Posterior cingulate gyrus (tissue), 11 donors: ENCODE results near the gene PALM2AKAP2.

ENCODE experiments used
- DNase-seq, 10 donors: peaks; one replicate each; pipeline versions ENCODE4 v3.0.0 to v3.0.0-alpha.2; 2020 to 2021; ENCODE audit warnings: mixed read lengths in 3 of 10
- intact Hi-C: fragments of 100-400 bp; cut with DNase I; formaldehyde crosslinking; loops from one replicate; pipeline ENCODE4 v1.15.1; 2023

Gene PALM2AKAP2

DNA sequence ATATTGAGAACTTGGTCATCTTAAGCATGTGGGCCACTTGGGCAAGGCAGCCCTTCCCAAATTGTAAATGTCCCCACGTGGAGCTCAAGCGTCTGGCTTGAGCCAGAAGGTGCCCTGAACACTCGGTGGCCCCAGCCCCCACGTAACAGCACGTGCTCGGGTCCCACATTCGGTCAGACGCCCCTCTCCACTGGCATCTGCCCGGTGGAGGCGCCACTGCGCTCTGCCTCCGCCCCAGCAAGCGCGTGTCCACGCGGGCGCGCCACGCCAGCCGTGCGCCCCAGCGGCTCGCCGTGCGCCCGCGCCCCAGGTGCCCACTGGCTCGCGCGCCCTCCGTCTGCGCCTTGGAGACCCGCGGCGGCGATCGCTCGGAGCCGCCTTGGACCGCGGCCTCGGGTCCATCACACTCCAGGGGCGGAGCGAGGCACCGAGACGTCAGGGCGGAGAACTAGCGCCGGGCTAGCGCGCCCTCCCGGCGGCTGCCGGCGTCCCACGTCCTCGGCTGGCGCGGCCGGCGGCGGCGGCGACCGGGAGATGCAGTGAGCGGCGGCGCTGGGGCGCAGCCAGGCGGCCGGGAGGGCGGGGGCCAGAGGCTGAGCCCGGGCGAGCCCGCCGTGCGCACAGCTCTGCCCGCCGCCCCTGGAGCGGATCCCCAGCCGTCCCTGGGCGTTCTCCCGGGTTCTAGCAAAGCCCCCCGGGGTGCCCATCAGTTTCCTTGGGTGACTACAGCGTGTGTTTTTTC is at the start of gene PALM2AKAP2:
TSS of gene PALM2AKAP2 (plus strand) at position 488 of the 742 bp plus-strand sequence. CDS start 291 bp downstream, outside the sequence.
- intact Hi-C loops = no loop called here
- DNase-seq = peak; percentile 40 to 95 (median 60)

DNA sequence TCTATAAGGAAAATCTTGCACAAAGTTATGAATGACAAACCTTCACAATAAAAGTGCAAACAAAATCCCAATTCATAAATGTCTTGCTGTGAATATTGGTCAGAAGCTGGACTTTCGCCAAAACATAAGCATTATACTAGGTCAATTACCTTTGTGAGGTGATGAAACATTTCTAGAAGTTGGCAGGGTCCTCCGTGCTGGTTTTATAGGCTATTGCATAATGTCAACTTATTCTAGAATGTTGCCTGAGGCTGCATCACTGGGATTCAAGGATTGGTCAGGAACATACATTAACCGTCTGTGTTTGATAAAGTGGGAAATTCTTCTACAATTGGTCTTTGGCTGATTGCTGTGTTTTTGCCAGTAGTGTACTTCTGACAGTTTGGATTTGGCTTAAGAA is 49.8 kb upstream of the PALM2AKAP2 start:
- no peak for DNase-seq
- intact Hi-C loops = no loop called here

DNA sequence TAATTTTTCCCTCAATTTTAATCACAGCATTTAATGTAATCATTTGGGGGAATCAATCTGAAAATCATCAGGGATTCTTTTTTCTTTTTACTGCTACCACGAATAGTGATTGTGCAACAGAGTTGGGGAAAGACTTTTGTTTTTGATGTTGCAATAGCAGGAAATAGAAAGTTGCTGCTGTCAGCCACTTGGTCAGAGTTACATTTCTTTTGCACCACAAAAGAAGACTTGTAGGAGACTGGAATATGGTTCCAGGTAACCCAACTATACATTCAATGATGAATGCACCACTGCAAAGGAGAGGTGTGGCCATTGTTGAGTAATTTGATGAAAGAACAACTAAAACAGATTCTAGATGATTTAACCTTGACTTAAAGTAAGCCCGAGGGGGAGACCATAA is 46.3 kb upstream of the PALM2AKAP2 start:
- intact Hi-C loops = no loop called here
- no peak for DNase-seq

DNA sequence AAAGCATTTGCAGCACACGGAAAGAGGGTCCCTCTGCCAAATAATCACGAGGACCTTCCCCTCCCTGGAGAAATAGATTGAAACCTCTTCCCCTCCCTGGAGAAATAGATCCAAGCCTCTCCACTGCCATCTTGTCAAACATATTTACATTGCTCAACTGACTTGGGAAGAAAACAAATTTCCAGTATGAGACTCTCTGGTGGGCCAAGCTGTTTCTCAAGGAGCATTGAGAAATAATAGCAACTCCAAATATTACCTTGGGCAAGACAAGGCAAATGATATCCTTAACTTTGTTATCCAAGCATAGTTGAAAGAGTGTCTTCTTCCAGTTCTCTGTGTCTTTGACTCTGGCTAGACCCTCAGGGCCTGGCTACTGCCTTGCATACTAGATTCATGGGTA is 45.2 kb upstream of the PALM2AKAP2 start:
- intact Hi-C loops = no loop called here
- DNase-seq = no peak

DNA sequence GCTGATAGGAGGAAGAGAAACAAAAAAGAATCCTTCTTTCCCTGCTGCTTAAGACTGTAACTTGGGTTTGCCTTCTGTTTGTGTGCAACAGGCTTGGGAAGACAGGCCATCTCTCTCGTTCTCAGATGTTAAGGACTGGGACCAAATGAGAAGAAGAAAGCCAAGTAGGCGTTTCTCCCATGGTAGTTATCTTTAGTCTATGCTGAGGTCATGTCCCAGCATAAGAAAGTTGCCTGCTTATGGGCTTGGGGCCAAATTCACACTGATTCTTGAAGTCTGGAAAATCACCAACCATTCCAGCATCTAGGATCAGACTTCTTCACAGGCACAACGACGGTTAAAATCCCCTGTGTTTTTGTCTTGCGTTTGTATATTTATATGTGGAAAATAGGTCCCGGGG is 44.2 kb upstream of the PALM2AKAP2 start:
- no peak for DNase-seq
- intact Hi-C loops = no loop called here

DNA sequence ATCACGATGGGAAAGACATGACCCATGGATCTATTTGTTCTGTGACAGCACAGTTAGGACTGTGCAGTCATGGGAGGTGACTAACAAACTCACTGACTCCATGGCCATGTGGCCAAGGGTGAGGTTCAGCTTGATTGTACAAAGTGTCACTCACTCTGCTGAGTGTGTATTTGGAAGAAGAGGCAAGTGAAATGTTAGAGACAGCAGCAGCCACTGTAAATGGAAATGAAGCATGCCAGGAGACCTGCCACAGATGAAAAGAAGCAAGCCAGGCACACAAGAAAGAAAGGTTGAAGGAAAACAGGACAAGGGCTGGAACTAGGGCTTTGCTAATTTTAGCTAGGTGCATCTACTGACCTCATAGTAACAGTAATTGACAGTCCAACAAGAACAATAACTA is 42.7 kb upstream of the PALM2AKAP2 start:
- intact Hi-C loops = no loop called here
- no peak for DNase-seq

DNA sequence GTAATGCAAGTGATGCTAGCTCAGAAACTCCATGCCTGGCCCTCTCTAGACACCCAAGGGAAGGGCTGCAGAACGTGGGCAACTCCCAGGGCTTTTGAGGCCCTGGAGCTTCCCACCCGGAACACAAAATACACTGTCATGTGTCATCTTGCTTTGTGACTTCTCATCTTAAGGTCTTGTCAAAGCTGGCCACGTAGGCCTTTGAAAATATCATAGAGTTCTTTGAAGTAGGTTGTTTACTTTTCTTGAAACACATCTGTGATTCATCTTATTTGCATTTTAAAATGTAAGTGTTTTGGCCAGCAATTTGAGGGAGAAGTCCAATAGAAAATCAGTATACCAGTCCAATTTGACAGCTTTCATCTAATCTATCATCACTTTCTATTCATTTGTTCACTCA is 40.2 kb upstream of the PALM2AKAP2 start:
- intact Hi-C loops = no loop called here
- DNase-seq = no peak

DNA sequence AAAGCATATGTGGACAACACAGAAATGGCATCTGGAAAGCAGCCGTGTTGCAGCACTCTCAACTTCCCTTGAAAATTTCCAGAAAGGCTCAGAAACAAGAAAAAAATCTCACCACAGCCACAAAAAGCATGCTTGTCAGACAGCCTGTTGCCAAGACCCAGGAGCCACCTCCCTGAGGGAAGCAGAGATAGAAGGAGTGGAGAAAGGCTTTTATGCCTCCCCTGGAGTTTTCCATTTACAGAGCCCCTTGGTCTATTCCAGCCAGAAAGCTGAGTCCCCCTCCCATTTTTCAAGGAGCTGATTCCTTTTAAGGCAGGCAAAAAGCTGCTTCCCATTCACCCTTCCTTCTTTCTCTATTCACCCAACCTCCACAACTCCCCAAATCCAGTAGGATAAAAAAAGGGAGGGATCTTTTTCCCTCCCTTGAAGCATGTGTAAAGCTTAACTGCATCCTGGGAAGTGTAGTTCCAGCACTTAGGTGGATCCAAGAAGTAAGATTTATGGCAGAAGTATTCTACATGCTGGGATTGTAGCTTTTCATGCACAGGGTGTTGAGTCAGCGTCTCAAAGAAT is 37.1 kb upstream of the PALM2AKAP2 start:
- no peak for DNase-seq
- intact Hi-C loops = no loop called here

DNA sequence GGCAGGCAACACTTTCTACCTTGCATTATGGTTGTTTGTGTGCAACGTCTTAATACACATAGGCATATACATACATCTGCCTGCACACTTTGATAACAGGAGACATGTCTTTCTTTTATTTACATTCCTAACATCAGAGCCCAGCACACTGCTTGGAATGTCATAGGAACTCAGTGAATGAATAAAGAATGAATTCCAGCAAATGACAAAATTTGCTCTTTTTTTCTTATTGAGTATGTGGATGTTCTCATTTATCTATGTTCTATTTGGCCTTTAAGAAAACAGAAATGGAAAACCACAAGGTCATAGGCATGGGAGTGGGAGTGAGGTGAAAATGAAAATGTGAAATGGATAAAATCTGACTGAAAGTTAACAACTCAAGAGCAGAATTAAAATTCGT is 36.3 kb upstream of the PALM2AKAP2 start:
- intact Hi-C loops = no loop called here
- no peak for DNase-seq

DNA sequence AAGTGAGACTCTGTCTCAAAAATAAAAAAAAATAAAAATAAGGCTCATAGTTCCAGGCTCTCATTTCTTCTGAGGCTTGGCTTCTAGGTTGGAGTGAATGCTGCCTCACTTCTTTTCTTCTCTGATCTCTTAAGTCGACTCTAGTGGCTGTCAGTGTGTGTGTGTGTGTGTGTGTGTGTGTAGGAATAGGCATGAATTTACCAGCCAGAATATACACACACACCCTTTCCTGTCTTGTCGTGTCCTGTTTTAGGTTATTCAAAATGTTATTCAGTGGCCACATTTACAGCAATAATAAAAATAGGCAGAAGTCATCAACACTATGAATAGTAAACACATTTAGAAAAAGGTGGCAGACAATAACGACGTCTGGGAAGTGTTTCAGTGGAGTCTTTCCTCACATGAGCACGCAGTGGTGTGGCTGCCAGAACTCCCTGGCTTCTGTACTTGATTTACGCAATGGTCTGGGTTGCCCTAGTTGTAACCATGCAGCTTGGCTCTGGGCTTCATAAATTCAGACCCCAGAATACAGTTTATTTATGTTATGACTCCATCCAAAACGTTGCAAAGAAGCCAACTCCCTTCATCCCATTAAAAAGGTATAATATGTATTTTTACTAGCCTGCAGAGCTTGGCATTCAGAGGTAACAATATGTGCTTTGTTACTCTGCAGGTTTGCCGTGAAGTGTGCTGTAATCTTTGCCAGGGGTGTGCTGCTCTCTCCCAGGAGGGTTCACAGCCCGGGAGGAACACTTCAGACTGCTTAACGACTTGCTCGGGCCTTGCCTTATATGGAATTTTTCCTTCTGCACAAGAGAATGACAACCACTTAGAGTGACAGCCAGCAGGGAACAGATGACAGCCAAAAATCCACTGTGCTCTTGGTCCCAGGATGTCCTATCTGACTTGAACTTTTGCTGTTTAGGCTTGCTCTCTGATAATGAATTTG is 34.4 kb upstream of the PALM2AKAP2 start:
- peak in 1 of 10 donors; percentile 22 for DNase-seq
- intact Hi-C loops = no loop called here

DNA sequence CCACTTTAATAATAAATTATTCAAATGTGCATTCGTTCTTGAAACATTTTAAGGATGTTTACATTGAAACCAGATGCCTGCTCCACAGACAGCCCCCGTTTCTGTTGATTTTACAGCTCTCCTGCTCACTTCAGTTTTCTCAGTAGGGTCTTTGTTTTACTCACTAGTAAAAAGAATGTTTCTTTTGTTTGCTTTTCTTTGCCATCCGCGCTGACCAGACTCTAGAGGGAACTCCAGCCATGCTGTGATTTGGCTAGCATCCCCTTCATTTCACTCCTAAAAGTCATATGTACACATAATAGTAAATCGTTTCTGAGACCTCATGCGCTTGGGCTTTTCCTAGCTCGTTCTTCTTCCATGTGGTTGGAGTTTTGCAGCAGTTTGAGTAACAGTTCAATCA is 28.7 kb upstream of the PALM2AKAP2 start:
- peak in 1 of 10 donors; percentile 35 for DNase-seq
- intact Hi-C loops = no loop called here

DNA sequence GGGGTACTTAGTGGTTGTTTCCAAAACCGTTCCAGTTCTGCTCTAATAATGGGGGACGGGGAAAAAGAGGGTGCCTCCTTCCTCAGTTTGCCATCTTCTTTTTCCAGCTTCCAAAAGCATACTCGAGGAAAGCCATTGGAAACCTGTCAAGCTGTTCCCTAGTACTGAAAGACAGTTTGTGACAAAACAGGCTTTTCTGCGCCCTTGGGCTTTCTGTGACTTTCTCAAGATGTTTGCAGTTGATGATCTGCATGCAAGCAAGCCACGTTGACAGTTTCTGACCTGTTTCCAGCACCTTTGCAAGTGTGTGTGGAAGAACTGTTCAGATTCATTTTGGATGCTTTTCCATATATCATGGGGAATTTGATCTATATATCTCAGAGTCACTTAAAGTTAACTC is 26.7 kb upstream of the PALM2AKAP2 start:
- intact Hi-C loops = no loop called here
- DNase-seq = no peak

DNA sequence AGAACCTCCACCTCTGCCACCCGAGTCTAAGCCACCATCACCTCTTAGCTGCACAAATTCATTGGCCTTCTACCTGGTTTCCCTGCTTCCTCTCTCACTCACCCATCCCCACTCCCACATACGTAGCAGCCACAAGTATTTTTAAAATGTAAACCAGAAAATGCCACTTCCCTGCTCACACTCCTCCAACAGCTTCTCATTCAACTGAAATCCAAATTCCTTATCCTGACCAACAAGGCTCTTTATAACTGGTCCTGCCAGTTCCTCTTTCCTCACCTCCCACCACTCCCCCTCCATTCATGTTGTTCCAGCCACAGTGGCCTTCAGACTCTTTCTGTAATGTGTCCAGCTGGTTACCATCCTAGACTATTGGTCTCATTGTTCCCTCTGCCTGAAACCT is 25.0 kb upstream of the PALM2AKAP2 start:
- intact Hi-C loops = no loop called here
- DNase-seq = no peak

DNA sequence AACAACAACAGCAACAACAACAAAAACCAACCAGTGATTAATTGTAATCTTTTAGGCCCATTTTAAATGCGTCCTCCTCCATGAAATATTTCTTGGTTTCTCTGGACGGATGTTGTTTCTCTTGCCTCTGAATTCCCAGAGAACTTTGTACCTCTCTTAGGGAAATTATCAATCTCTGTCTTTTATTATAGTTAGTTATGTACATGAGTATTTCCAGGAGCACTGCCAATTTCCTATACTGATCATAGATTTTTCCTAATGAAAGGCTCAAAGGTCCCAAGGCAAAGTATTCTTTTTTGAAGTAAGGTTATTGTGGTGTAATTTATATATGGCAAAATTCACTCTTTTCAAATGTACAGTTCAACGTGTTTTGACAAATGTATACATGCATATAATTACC is 20.4 kb upstream of the PALM2AKAP2 start:
- no peak for DNase-seq
- intact Hi-C loops = no loop called here

DNA sequence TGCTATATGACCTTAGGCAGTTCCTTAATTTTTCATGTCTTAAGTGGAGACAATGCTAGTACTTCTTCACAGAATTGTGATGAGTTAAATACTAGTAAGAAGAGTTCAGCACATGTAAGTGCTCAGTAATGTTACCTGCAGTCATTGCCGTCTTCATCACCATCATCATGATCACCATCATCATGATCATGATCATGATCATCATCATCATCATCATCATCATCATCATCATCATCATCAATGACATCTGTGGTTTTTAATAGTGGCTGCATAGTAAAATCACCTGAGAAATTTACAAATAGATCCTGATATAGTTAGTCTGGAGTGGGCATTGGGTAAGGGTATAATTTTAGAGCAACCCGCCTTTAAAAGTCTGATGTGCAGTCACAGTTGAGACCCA is 14.7 kb upstream of the PALM2AKAP2 start:
- DNase-seq = no peak

DNA sequence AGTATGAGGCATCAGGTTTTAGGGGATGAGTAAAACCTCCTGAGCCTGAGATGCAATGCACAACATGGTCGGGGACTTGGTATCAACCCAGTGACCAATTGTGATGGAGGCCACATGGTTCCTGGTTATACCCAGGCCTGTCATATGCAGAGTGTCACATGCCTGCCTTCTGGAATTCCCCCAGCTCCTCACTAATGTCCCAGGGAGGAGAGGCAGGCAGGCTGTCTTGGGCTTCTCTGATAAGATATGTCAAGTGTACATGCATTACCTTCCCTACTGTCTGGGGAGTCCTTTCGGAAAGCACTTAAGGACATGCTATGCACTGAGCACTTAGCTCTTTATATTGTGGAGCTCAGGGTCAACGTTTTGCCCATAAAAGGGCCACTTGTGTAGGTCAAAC is 14.2 kb upstream of the PALM2AKAP2 start:
- intact Hi-C loops = no loop called here
- DNase-seq = no peak

More for the DNA sequence above, 14.7 kb upstream of the PALM2AKAP2 start:
- intact Hi-C loops = no loop called here

DNA sequence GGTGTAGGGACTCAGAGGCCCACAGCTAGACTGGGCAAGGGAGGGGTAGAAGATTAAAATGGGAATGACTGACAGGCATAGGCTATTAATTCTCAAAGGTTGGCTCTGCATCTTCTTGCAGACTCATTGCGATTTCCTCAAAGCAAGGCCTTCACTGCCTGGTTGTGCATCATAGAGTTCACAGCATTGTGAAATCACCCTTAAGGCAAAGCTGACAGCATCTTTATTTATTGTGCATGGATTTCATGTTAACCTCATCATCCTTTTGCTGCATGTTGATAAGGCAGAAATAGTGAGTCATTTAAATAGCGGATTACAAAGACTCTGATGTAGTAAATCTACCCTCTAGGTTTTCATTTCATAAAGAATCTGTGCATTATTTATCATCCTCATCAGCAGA is 13.6 kb upstream of the PALM2AKAP2 start:
- intact Hi-C loops = no loop called here

DNA sequence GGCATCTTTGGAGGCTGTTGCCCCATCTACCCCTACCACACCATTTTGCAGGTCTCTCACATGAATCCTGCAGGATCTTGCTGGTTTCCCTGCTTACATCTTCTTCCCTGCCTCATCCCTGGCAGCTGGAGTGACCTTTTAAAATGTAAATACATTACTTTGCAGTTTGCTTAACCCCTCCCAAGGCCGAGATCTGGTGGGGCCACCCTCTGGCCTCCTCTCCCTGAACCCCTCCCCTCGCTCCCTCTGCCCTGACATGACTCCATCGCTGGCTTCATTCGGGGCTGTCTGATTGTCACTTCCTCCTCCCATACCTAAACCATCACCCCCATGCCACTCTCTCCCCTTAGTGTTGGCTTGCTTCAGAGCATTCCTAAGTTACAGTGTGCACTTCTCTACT is 12.6 kb upstream of the PALM2AKAP2 start:
- intact Hi-C loops = no loop called here
- DNase-seq = no peak

More for the DNA sequence above, 13.6 kb upstream of the PALM2AKAP2 start:
- DNase-seq = no peak

DNA sequence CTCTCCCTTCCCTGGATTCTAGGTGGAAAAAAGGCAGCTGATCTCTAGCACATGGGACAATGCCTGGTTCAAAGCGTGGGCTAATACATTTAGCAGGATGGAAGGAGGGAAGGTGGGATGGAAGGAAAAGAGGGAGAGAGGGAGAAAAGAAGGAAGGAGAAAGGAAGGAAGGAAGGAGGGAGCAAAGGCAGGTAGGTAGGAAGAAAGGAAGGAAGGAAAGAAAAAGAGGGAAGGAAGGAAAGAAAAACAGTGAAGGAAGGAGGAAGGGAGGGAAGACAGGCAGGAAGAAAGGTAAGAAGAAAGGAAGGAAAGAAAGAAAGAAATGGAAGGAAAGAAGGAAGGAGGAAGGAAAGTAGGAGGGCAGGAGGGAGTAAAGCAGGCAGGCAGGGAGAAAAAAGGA is 12.2 kb upstream of the PALM2AKAP2 start:
- intact Hi-C loops = no loop called here
- DNase-seq = no peak

DNA sequence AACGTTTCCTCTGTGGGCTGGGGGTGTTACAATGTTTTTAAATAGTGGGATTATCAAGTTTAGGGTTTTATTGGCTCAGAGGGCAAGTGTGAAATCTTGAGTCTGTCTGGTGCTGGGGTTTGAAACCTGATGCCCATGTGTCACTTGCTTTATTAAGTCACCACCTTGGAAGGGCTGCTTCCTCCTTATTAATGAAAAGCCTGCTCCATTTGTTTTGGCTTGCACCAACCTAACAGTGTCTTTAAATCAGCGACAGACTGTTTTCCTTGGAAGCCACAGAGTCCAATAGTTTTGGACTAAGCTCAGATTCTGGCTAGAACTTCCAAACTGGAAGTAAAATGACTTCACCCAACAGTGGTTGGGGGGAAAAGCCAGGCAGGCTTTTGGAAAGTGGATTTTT is 10.7 kb upstream of the PALM2AKAP2 start:
- intact Hi-C loops = no loop called here
- DNase-seq = no peak

DNA sequence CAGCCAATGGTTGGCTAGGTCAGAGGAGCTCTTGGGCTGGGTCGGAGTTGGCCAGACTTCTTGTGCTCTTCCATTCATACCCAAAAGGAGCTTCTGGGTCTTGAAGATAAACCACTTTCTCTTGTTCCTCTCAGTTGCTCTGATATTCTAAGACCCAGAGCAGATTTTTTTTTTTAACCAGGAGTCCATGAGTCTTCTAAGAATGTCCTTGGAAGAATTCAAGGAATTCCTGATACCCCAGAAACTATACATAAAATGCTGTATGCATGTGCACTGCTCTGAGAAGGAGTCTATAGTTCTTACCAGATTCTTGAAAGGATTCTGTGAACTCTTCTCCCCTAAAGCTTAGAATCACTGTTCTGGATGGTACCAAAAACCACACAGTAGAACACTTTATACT is 9.9 kb upstream of the PALM2AKAP2 start:
- no peak for DNase-seq
- intact Hi-C loops = no loop called here
